ENCODE results near the gene ACE. TPM values are rescaled to one million over a fixed set of nuclear protein-coding genes. Genes with fewer than 3 reads are reported as not detected.
A peak's percentile ranks its signal among the peaks of the same experiment; 100 is the strongest.

ACE gene
- total RNA-seq, 5 donors from 2014 or later (not counting 1 experiment from before 2014, with no cell fraction given) = 4.1 to 37.0 (median 12.8) TPM

GRCh38 chr17:63474586-63475460, 2.0 kb upstream of the ACE start:
- 100% methylated on average over 2 of the region's 10 CpGs for WGBS (ENCODE audit: insufficient coverage)
- Histone ChIP-seq H3K36me3 (ENCODE audit: control insufficient read depth in 2 of 2, extremely low read depth in 1 of 2, insufficient read depth in 1 of 2, low read length in 1 of 2) (no peaks in the 10 kb centered on the region), H3K27ac (ENCODE audit: low read length) (no peak overlapping the region), H3K9me3 (no peaks in the 10 kb centered on the region), H3K4me1 (ENCODE audit: control insufficient read depth in 1 of 2, extremely low read depth in 1 of 2, insufficient read depth in 2 of 2, low read length in 2 of 2) (peaks cover 4 to 27% of the 10 kb centered on the region in 2 experiments), H3K4me3 (ENCODE audit: control insufficient read depth in 1 of 2, extremely low read depth in 1 of 2, low read length in 1 of 2) (no peak overlapping the region), H3K27me3 (replicated peaks in 1 of 2; ENCODE audit: control insufficient read depth in 2 of 2, extremely low read depth in 1 of 2, insufficient read depth in 2 of 2, low read length in 1 of 2) (peaks cover 2 to 43% of the 10 kb centered on the region in 2 experiments)
- Mint-ChIP-seq H3K4me3 (peak overlapping the region in 2 of 3 donors; percentile 37 to 41), H3K9me3 (no peaks in the 10 kb centered on the region), H3K27me3 (peaks cover 8 to 15% of the 10 kb centered on the region in 2 donors), H3K36me3 (no peaks in the 10 kb centered on the region), H3K4me1 (peaks cover 4 to 18% (median 11%) of the 10 kb centered on the region in 3 donors), H3K27ac (peak overlapping the region in 1 of 2 donors; percentile 75)
- CTCF ChIA-PET = no interaction called here
- POLR2A ChIA-PET = no interaction called here
- DNase-seq (no peak), ATAC-seq (replicated peaks in 1 of 4) (no peak)

- 78% methylated on average over 13 of the region's 28 CpGs for WGBS (ENCODE audit: insufficient coverage)
- no peak for ATAC-seq (replicated peaks in 1 of 4)
- H3K9me3 Mint-ChIP-seq = no peaks in the 10 kb centered on the region
- no peak for DNase-seq
- no peaks in the 10 kb centered on the region for H3K9me3 ChIP-seq
- POLR2A ChIA-PET = no interaction called here
- peaks cover 4 to 27% of the 10 kb centered on the region in 2 experiments for H3K4me1 ChIP-seq (ENCODE audit: control insufficient read depth in 1 of 2, extremely low read depth in 1 of 2, insufficient read depth in 2 of 2, low read length in 2 of 2)
- H3K4me3 Mint-ChIP-seq = peak overlapping the region; percentile 41 to 61 (median 58)
- CTCF ChIA-PET = interaction anchor here in 1 of 2 donors (1.2 to 5.9 kb wide), 2 partner anchors 50 to 137 kb away, joined by 4 to 59 read pairs; no protein-coding TSS in a partner anchor
- H3K4me3 ChIP-seq (ENCODE audit: control insufficient read depth in 1 of 2, extremely low read depth in 1 of 2, low read length in 1 of 2) = no peak overlapping the region
- H3K27me3 ChIP-seq (replicated peaks in 1 of 2; ENCODE audit: control insufficient read depth in 2 of 2, extremely low read depth in 1 of 2, insufficient read depth in 2 of 2, low read length in 1 of 2) = peaks cover 2 to 52% of the 10 kb centered on the region in 2 experiments
- peak overlapping the region in 1 of 2 donors; percentile 39 for H3K27ac Mint-ChIP-seq
- peaks cover 8 to 15% of the 10 kb centered on the region in 2 donors for H3K27me3 Mint-ChIP-seq
- H3K36me3 ChIP-seq (ENCODE audit: control insufficient read depth in 2 of 2, extremely low read depth in 1 of 2, insufficient read depth in 1 of 2, low read length in 1 of 2) = no peaks in the 10 kb centered on the region
- H3K27ac ChIP-seq (ENCODE audit: low read length) = no peak overlapping the region
- peaks cover 4 to 18% (median 11%) of the 10 kb centered on the region in 3 donors for H3K4me1 Mint-ChIP-seq
- no peaks in the 10 kb centered on the region for H3K36me3 Mint-ChIP-seq
Measured at GRCh38 chr17:63475491-63476412, 1.1 kb upstream of the ACE start.

DNA sequence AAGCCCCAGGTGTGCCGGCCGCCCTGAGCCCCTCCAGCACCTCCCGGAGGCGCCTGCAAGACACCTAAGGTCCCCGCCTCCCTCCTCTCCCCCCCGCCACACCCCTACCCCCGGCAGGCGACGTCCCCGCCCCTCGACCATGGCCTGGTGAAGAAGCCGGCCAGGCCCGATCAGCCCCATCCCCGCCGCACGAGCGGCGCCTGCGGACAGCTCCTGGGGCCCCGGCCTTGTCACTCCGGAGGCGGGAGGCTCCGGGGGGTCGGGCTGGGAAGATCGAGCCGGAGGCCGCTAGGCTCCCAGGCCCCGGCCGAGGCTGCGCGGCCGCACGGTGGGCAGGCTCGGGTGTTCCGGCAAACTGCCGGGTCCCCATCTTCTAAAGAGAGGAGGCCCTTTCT, 405 bp upstream of the ACE start:
- DNase-seq (peak in 4 of 35 experiments; percentile 3 to 19 (median 11)), ATAC-seq (replicated peaks in 1 of 4) (peak in 3 of 4 experiments; percentile 24 to 25 (median 25))
- Histone ChIP-seq H3K9me3 (no peaks in the 10 kb centered on the region), H3K4me1 (ENCODE audit: control insufficient read depth in 1 of 2, extremely low read depth in 1 of 2, insufficient read depth in 2 of 2, low read length in 2 of 2) (peaks cover 4 to 27% of the 10 kb centered on the region in 2 experiments), H3K4me3 (ENCODE audit: control insufficient read depth in 1 of 2, extremely low read depth in 1 of 2, low read length in 1 of 2) (peak overlapping the region; percentile 24 to 64), H3K36me3 (ENCODE audit: control insufficient read depth in 2 of 2, extremely low read depth in 1 of 2, insufficient read depth in 1 of 2, low read length in 1 of 2) (no peaks in the 10 kb centered on the region), H3K27me3 (replicated peaks in 1 of 2; ENCODE audit: control insufficient read depth in 2 of 2, extremely low read depth in 1 of 2, insufficient read depth in 2 of 2, low read length in 1 of 2) (peaks cover 2 to 58% of the 10 kb centered on the region in 2 experiments), H3K27ac (ENCODE audit: low read length) (no peak overlapping the region)
- no peak overlapping the region for H3K27ac Mint-ChIP-seq
- WGBS (ENCODE audit: insufficient coverage) = 1% methylated on average over 29 of the region's 36 CpGs
- H3K4me1 Mint-ChIP-seq = peaks cover 4 to 18% (median 11%) of the 10 kb centered on the region in 3 donors
- H3K36me3 Mint-ChIP-seq = no peaks in the 10 kb centered on the region
- peaks cover 8 to 15% of the 10 kb centered on the region in 2 donors for H3K27me3 Mint-ChIP-seq
- ChIA-PET POLR2A (no interaction called here), CTCF (interaction anchor here in 1 of 2 donors (0.6 to 5.9 kb wide), 6 partner anchors 7 to 653 kb away, joined by 3 to 59 read pairs (median 3); partner anchors contain the start of gene ERN1)
- peak overlapping the region; percentile 58 to 80 (median 61) for H3K4me3 Mint-ChIP-seq
- no peaks in the 10 kb centered on the region for H3K9me3 Mint-ChIP-seq

DNA sequence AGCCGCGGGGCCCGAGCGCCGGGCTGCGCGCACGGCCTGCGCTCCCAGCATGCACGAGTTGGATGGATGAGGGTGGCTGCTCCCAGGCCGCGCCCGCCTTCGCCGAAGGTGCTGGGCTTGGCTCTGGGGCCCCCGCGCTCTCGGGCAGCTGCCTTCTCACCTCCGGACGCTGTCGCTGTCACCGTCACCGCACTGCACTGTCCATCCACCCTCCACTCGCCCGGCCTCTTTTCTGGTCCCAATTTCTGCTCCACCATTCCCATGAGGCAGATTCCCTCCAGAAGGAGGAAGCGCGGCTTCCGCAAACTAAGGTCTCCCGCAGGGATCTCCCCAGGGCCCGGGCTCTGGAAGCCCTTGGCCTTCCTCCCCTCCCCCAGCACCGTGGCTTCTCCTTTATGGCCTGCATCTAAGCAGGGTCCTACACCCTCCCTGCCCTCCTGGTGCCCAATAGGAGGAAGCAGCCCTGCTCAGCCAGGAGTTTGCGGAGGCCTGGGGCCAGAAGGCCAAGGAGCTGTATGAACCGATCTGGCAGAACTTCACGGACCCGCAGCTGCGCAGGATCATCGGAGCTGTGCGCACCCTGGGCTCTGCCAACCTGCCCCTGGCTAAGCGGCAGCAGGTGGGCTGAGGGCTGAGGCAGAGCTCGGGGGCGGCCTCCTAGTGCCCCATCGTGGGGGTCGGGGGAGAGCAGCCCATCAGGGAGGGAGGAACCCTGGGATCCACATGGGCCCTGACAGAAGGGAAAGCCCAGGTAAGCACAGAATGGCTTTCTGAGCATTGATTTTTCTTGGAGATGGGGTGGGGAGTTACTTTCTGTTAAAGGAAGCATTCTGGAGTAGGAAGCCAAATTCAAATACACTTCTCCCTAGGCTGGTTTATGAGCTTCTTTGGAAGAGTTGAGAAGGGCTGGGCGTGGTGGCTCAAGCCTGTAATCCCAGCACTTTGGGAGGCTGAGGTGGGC, 899 bp downstream of the ACE start:
- H3K9me3 Mint-ChIP-seq = no peaks in the 10 kb centered on the region
- H3K27me3 ChIP-seq (replicated peaks in 1 of 2; ENCODE audit: control insufficient read depth in 2 of 2, extremely low read depth in 1 of 2, insufficient read depth in 2 of 2, low read length in 1 of 2) = peaks cover 2 to 59% of the 10 kb centered on the region in 2 experiments
- 31% methylated on average over 32 of the region's 44 CpGs for WGBS (ENCODE audit: insufficient coverage)
- H3K4me1 Mint-ChIP-seq = peaks cover 4 to 18% (median 11%) of the 10 kb centered on the region in 3 donors
- H3K36me3 ChIP-seq (ENCODE audit: control insufficient read depth in 2 of 2, extremely low read depth in 1 of 2, insufficient read depth in 1 of 2, low read length in 1 of 2) = no peaks in the 10 kb centered on the region
- H3K9me3 ChIP-seq = no peaks in the 10 kb centered on the region
- ChIA-PET CTCF (interaction anchor here (0.8 to 5.9 kb wide), 12 partner anchors 9 to 144 kb away, joined by 3 to 59 read pairs (median 4); partner anchors contain the start of gene MAP3K3 (in 1 of the 2)), POLR2A (no interaction called here)
- peak in 2 of 4 experiments; percentile 7 to 13 for ATAC-seq (replicated peaks in 1 of 4)
- H3K4me3 Mint-ChIP-seq = peak overlapping the region; percentile 67 to 80 (median 79)
- DNase-seq = no peak
- H3K27me3 Mint-ChIP-seq = peaks cover 5 to 15% of the 10 kb centered on the region in 2 donors
- no peak overlapping the region for H3K27ac Mint-ChIP-seq
- H3K4me1 ChIP-seq (ENCODE audit: control insufficient read depth in 1 of 2, extremely low read depth in 1 of 2, insufficient read depth in 2 of 2, low read length in 2 of 2) = peaks cover 4 to 27% of the 10 kb centered on the region in 2 experiments
- no peaks in the 10 kb centered on the region for H3K36me3 Mint-ChIP-seq
- H3K4me3 ChIP-seq (ENCODE audit: control insufficient read depth in 1 of 2, extremely low read depth in 1 of 2, low read length in 1 of 2) = peak overlapping the region; percentile 35 to 44
- H3K27ac ChIP-seq (ENCODE audit: low read length) = no peak overlapping the region

GRCh38 chr17:63478814-63479494, 2.1 kb downstream of the ACE start:
- Mint-ChIP-seq H3K9me3 (no peaks in the 10 kb centered on the region), H3K27me3 (peaks cover 5 to 15% of the 10 kb centered on the region in 2 donors), H3K4me3 (peak overlapping the region; percentile 47 to 67 (median 59)), H3K4me1 (peaks cover 4 to 18% (median 11%) of the 10 kb centered on the region in 3 donors), H3K36me3 (no peaks in the 10 kb centered on the region), H3K27ac (no peak overlapping the region)
- 36% methylated on average over 15 of the region's 16 CpGs for WGBS (ENCODE audit: insufficient coverage)
- Histone ChIP-seq H3K4me1 (ENCODE audit: control insufficient read depth in 1 of 2, extremely low read depth in 1 of 2, insufficient read depth in 2 of 2, low read length in 2 of 2) (peaks cover 4 to 27% of the 10 kb centered on the region in 2 experiments), H3K27ac (ENCODE audit: low read length) (no peak overlapping the region), H3K36me3 (ENCODE audit: control insufficient read depth in 2 of 2, extremely low read depth in 1 of 2, insufficient read depth in 1 of 2, low read length in 1 of 2) (no peaks in the 10 kb centered on the region), H3K4me3 (ENCODE audit: control insufficient read depth in 1 of 2, extremely low read depth in 1 of 2, low read length in 1 of 2) (no peak overlapping the region), H3K9me3 (no peaks in the 10 kb centered on the region), H3K27me3 (replicated peaks in 1 of 2; ENCODE audit: control insufficient read depth in 2 of 2, extremely low read depth in 1 of 2, insufficient read depth in 2 of 2, low read length in 1 of 2) (peaks cover 2 to 59% of the 10 kb centered on the region in 2 experiments)
- ChIA-PET POLR2A (interaction anchor here in 1 of 2 donors (0.6 kb wide), 1 partner anchor 133 kb away, joined by 3 read pairs; no protein-coding TSS in a partner anchor), CTCF (interaction anchor here (0.8 to 5.9 kb wide), 12 partner anchors 34 to 143 kb away, joined by 3 to 59 read pairs (median 4); partner anchors contain the start of gene MAP3K3 (in 1 of the 2))
- ATAC-seq (replicated peaks in 1 of 4) (peak; percentile 66 to 83 (median 68)), DNase-seq (peak; percentile 33 to 83 (median 71))

Measured in T-cell (primary cell).